ENCODE measurements around the gene LIMA1.
"Not testable (repeated sequence)": the region's sequence is repeated elsewhere in the genome, so short reads cannot be mapped to it uniquely, and the experiment has no call there.

LIMA1 gene

DNA sequence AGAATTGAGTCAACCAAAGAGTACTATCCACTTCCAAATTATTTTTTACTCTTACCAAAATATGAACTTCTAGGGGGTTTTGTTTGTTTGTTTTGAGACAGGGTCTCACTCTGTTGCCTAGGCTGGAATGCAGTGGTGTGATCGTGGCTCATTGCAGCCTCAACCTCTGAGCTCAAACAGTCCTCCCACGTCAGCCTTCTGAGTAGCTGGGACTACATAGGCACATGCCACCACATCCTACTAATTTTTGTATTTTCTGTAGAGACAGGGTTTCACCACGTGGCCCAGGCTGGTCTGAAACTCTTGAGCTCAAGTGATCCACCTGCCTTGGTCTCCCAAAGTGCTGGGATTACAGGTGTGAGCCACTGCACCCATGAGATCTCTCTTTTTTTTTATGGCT, 7.4 kb upstream of the LIMA1 start:
- DNase-seq; intact Hi-C loops (cut with DNase I): not testable (repeated sequence)

- DNase-seq: no peak
- intact Hi-C loops (cut with DNase I): no loop called here
Observed at GRCh38 chr12:50287271-50287670, 4.0 kb upstream of the LIMA1 start.

- DNase-seq: no peak
- intact Hi-C loops (cut with DNase I): no loop called here
Observed at GRCh38 chr12:50285253-50285652, 1.9 kb upstream of the LIMA1 start.

DNA sequence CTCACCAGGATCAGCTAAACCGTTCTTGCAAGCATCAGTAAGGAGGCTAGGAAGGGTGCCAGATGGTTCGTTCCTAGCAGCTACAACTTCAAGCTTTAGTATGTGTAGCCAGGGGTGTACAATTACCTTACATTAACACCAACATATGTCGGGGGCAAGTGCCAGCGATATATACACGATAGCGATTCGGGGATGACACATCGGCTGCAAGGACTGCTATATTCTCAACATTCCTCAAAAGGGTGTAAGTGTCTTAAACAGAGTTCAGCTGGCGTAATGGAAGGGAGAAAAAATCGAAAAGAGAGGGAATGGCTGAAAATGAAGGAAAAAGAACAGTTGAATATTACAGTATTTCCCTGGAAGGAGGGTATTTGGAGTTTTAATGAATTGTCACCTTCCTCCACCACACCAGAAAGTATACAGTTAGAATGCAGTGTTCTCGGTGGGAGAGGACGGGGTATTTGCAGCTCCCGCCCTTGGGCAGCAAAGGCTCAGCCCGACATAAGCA, 545 bp downstream of the LIMA1 start:
- intact Hi-C loops (cut with DNase I): no loop called here
- DNase-seq: no peak

DNA sequence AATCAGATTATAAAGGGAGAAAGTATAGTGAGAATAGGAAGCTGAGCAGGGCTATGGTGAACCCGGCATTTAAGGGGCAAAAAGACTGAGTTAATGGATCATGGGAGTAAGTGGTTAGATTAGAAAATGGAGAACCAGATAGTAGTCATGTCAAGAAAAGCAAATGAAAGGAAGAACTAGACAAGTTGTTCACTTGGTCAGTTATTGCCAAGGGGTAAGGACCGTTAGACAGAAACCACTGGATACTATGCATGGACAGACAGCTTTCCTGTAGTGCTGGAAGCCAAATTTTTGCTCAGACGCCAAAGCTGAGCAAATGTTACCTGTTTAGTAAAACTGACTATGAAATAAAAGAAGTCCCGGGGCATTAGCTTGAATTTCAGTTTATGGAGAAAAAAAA, 3.8 kb downstream of the LIMA1 start:
- no peak for DNase-seq
- intact Hi-C loops (cut with DNase I): no loop called here

- intact Hi-C loops (cut with DNase I): no loop called here
- DNase-seq: no peak
Observed at GRCh38 chr12:50276912-50277671, 6.2 kb downstream of the LIMA1 start.

GRCh38 chr12:50276068-50276467, 7.3 kb downstream of the LIMA1 start:
- intact Hi-C loops (cut with DNase I): no loop called here

GRCh38 chr12:50275556-50275955, 7.8 kb downstream of the LIMA1 start:
- DNase-seq: no peak
- intact Hi-C loops (cut with DNase I): no loop called here

More at GRCh38 chr12:50276068-50276467, 7.3 kb downstream of the LIMA1 start:
- DNase-seq: no peak

GRCh38 chr12:50275127-50275526, 8.2 kb downstream of the LIMA1 start:
- DNase-seq; intact Hi-C loops (cut with DNase I): not testable (repeated sequence)

DNA sequence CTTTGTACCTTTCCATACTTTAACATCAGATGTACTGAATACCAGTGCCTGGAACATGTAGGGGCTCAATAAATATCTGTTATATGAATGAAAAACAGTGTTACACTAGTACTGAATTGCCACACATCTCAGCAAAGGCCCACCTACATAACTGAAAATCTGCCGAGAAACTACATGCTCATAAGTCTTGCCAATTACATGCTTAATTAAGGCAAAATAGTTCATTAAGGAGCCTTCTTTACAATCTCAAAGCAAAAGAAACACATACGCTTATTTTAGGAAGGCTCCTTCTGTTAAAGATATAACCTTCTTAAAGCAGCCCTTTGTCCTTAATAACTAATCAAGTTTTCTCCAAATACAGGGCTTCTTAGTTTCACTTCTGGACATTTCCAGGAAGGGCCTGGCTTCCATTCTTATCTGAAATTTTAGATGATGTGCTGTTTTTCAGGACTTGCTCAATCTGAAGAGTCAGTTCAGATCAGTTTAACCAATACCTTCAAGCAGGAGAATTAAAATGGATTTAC, 11.5 kb downstream of the LIMA1 start:
- DNase-seq: no peak
- intact Hi-C loops (cut with DNase I): no loop called here

DNA sequence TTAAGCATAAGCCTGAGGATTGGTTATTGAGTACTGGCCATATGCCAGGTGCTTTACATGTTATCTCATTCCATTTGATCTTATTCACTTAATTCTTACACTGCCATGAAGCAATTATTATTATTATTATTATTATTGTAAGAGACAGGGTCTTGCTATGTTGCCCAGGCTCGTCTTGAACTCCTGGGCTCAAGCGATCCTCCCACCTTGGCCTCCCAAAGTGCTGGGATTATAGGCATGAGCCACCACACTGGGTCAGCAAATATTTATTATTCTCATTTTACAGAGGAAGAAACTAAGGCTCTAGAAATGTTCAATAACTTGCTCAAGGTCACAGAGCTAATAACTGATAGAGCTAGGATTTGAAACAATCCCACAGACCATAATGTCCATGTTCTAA, 14.8 kb downstream of the LIMA1 start:
- intact Hi-C loops (cut with DNase I): no loop called here
- DNase-seq: no peak

DNA sequence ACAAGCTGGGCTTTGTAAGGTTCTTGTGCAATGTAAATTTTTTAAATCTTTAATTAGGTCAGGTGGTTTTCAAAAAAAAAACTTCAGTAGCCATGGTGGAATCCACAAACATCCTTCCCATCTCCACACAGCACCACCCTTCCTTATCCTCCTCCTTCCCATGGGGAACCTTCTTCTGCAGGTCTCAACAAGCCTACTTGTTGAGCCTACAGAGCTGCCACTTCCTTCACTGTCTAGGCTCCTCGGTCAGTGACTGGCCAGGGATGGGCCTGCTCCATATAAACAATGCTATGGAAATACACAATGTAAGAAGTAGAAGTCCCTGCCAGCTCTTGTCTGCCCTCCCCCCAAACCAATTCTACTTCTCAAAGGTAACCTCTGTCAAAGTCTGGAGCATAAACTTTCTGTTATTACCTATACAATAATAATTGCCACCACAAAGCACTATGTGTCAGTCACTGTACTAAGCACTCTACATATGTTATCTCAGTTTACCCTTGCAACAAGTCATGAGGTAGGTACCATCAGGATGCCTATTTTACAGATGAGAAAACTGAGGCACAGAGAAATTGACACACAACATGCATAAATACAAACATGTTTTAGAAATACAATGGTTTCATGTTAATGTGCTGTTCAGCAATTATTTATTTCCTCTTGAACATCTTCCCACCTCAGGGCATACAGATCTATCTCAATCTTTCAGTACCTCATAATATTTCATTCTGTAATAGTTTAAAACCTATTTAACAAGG, 17.4 kb downstream of the LIMA1 start:
- DNase-seq: no peak
- intact Hi-C loops (cut with DNase I): no loop called here

- no peak for DNase-seq
- intact Hi-C loops (cut with DNase I): no loop called here
Observed at GRCh38 chr12:50263832-50264231, 19.5 kb downstream of the LIMA1 start.

DNA sequence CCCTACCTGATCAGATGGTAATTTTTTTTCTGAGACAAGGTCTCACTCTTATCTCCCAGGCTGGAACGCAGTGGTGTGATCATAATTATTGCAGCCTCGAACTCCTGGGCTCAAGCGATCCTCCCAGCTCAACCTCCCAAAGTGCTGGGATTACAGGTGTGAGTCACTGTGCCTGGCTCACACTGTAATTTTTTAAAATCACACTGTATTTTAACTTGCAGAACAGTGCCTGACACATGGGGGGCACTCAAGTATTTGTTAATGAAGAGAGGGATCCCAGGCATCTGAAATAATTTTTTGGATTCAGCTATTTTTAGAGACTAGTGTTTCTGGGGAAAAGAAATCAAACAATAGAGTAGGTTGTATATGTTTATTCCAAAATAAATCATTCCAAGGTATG, 21.7 kb downstream of the LIMA1 start:
- no peak for DNase-seq
- intact Hi-C loops (cut with DNase I): no loop called here

- intact Hi-C loops (cut with DNase I): no loop called here
- DNase-seq: no peak
Observed at GRCh38 chr12:50258167-50258551, 25.2 kb downstream of the LIMA1 start.

DNA sequence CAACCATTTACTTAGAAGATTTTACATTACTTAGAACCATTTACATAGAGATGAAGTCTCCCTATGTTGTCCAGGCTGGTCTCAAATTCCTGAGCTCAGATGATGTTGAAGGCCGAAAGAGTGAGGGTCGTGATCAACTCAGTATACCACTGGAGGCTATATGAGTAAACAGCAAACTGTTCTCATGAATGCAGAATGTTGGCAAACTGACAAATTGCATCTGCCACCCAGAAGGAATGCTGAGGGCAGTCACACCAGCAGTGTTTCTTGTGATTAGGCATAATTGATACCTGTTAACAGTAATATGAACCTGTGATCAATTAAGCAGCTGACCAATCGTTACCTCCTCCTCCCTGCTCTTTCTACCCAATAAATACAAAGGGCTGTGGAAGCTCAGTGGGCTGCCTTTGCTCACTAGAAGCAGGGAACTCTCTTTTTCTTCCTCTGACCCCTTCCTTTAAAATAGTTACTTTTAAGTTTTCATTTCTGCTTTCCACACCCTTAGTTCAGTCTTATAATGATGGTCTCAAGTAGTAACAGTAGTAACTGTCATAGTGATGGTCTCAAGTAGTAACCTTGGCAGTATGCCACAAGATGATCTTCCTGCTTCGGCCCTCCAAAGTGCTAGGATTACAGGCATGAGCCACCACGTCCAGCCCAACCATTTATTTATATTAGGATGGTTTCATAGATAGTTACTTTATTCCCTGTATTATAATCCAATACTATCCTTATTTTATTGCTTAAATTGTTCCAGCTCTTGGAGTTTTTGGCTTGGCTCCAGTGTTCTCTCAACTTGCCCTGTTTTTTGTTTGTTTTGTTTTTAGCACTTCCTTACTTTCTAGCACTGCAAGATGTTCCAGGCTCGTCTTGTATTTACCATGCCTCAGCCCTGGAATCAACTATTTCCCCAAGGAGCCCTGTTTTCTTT, 25.8 kb downstream of the LIMA1 start:
- intact Hi-C loops (cut with DNase I): no loop called here
- DNase-seq: no peak

DNA sequence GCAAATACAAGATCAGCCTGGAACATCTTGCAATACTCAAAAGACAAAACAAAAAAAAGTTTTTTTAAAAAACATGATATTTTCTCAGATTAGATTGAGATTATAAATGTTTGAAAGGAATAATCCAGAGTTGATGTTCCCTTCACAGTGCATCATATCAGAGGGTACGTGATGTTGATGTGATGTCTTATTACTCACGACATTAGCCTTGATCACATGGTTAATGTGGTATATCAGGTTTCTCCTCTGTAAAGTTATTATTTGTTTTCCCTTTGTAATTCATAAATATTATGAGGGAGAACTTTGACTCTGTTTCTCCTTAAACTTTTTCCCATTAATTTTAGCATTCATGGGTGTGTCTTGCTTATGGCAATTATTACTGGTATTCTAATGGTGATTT, 26.6 kb downstream of the LIMA1 start:
- intact Hi-C loops (cut with DNase I): no loop called here
- no peak for DNase-seq

DNA sequence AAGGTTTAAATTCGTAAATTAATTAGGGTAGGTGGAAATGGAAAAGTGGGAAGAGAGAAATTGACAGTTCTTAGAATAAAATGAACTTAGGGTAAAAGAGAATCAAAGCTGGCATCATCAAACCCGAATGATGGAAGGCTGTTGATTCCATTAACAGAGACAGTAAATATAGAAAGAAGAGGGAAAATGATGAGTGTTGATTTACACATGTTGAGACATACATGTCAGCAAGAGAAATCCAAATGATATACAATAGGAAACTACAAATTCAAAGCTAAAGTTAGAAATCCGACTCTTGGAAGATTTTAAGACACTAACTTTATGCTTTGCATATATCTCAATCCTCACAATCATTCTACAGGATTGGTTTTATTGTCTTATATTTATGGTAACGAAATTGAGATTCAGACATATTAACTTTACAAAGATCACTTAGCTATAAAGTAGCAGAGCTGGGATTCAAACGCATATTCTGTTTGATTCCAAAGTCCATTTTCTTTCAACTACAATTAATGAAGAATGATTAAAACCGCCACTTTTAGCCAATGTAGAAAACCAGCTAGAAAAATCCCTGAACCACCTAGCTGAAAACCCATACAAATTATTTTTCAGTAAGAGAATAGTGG, 30.2 kb downstream of the LIMA1 start:
- intact Hi-C loops (cut with DNase I): no loop called here
- no peak for DNase-seq

DNA sequence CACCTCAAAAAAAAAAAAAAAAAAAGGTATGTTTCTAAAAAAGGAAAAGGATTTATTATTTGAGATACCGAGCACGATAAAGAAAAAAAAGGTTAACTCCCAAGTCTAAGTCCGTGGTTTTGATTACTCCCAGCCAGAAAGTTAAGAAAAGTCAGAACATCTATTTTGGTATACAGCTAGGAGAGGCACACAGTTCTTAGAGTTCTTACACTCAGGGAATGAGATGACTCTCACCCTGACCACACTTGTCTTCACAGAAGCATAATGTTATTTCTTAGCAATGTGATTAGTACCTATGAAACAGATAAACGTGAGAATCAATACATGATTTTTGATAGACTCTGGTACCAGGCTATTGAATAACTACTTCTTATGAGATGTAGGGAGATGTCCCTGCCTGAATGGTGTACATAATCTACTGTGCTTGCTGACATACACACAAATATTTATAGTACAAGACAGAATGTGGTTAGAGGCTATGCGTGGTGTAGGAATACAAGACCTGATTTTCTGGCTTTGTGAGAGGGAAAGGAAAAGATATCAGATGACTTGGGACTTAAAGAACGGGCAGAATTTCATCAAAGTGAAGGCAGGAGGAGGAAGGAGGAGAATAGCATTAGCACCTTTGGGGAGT, 31.6 kb downstream of the LIMA1 start:
- DNase-seq: no peak
- intact Hi-C loops (cut with DNase I): no loop called here

Measured in posterior cingulate gyrus (tissue), 11 donors.